Choroid plexus epithelial cell (primary cell): Measurements from ENCODE around the gene ACOT8.
"Not testable (repeated sequence)": the region's sequence is repeated elsewhere in the genome, so short reads cannot be mapped to it uniquely, and the experiment has no call there.

Experiments
- DNase-seq: peaks from one replicate; pipeline ENCODE4 v3.0.0-alpha.2; 2010; ENCODE audit warnings: low read depth
- H3K4me3 ChIP-seq: 2 replicates; pipeline ENCODE4 v1.5.1; 2011; ENCODE audit warnings: low read depth, mild to moderate bottlenecking, control low read depth, low read length, moderate library complexity
- CTCF ChIP-seq: conservative IDR thresholded peaks from 2 replicates; pipeline ENCODE4 v1.5.1; 2011; ENCODE audit warnings: low read depth, mild to moderate bottlenecking, control low read depth, inconsistent platforms, low read length, moderate library complexity

Gene ACOT8

DNA sequence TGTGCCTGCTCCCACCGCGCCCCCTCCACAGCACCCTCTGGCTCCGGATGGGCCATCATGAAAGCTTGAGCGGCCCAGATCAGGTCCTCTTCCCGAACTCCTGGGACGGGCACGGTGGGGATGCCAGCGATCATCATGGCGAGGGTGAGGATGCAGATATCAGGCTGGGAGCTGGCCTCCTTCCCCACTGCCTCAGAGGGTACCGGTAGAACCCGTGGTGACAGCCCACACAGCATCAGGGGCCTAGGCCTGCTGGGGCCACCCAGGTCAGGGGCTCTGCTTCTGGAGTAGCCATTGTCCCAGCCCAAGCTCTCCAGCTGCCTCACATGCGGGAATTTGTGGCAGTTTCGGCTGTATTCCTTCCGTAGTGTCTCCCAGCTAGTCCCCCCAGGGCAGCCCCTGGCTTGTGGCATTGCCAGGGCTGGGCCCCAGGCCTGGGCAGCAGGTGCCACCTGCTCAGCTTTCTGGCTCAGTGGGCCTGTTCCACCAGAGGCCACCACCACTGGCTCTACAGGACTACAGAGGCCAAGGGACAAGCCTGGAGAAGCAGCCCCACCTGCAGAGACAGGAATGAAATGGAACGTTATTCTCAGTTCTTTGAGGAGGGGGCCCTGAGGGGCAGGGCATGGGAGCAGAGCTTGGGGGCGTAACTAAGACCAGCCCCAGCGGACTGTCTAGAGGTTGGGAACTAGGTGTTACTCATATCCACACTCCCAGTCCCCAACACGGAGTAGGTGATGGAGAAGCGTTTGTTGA lies 29.6 kb upstream of the ACOT8 start:
- no peak for DNase-seq
- H3K4me3 ChIP-seq: no peak overlapping the region
- TF ChIP-seq CTCF: no peak

DNA sequence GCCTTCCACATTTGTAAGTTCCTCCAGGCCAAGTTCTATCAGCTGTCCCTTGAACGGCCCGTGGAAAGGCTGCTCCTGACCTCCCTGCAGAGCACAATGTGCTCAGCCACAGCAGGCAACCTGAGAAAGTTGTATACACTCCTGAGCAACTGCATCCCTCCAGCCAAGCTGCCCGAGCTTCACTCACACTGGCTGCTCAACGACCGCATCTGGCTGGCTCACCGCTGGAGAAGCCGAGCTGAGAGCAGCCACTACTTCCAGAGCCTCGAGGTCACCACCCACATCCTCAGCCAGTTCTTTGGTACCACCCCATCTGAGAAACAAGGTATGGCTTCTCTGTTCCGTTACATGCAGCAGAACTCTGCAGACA lies 25.9 kb upstream of the ACOT8 start:
- DNase-seq: no peak
- TF ChIP-seq CTCF: no peak
- no peak overlapping the region for H3K4me3 ChIP-seq

GRCh38 chr20:45882469-45883099 lies 25.4 kb upstream of the ACOT8 start:
- DNase-seq: no peak
- TF ChIP-seq CTCF: no peak
- H3K4me3 ChIP-seq: no peak overlapping the region

DNA sequence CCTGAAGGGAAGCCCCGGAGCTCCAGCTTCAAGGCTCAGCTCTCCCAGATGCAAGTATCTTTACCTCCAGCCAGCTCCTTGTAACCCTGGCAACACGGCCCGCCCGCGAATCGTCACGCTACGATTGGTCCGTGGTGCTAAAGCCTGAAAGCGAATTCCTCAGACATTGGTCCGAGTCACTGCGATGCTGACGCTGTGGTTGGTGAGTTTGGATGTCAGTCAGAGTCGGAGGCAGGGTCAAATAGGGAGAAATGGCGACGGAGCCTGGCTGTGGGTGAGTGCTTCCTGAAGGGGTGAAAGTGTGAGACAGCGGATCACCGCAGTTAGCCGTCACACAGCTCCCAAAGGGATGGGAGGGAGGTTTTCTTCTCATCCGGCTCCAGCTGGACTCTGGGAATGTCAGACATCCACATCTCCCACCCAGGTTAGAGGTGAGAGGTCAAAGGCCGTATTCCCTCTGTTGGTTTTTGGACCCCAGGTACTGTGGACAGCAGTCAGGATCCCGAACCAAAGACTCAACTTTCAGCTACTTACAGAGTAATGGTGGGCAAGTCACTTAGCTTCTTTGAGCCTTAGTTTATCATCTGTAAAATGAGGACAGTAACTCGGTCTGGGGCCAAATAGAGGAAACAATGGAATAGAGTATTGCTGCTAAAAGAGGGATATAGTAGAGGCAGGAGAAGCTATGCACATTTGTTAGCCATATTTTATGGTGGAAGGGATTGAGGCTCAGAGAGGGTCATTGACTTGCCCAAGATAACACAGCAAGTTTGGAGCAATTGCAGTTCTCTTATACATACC lies 24.0 kb upstream of the ACOT8 start, which contains the start of gene ZSWIM1:
Gene ZSWIM1, plus strand, starts transcription at position 240 of the 801 bp plus-strand sequence. CDS start 1,366 bp downstream, outside the sequence.
- peak; percentile 100 for DNase-seq
- H3K4me3 ChIP-seq: peak within 1 kb of the TSS; percentile 95
- no peak for TF ChIP-seq CTCF

GRCh38 chr20:45878076-45878761 lies 21.0 kb upstream of the ACOT8 start:
- no peak for DNase-seq
- no peak for TF ChIP-seq CTCF
- no peak overlapping the region for H3K4me3 ChIP-seq

DNA sequence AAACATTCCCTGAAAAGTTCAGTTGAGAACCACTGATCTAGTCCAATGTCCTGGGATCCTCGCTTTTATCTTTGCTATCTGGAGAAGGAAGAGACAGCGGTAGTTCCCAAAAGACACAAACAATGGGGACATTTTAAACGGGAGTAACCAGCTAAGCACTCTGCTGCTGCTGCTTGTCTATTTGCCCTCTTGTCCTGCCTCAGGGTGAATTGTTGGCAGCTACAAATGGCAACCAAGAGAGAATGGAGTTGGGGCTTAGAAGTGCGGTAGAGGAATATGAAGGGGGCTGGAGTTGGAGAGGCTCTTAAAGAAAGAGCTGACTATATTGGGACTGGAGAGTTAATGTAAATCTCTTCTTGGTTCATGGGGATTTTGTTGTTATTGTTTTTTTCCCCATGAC lies 17.4 kb upstream of the ACOT8 start:
- no peak for TF ChIP-seq CTCF
- DNase-seq: no peak
- no peak overlapping the region for H3K4me3 ChIP-seq

DNA sequence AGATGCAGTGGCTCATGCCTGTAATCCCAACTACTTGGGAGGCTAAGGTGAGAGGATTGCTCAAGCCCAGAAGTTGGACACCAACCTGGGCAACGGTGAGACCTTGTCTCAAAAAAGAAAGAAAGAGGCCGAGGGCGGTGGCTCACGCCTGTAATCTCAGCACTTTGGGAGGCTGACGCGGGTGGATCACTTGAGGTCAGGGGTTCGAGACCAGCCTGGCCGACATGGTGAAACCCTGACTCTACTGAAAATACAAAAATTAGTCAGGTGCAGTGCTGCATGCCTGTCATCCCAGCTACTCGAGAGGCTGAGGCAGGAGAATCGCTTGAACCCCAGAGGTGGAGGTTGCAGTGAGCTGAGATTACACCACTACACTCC lies 16.9 kb upstream of the ACOT8 start:
- H3K4me3 ChIP-seq, DNase-seq: not testable (repeated sequence)
